Right lobe of liver (tissue), 6 donors: Measurements from ENCODE around the gene PTPRN2. TPM values are rescaled to one million over a fixed set of nuclear protein-coding genes. Genes with fewer than 3 reads are reported as not detected.

Experiments used
- ATAC-seq, 4 donors: fragments of 200-7000 bp; cut with Tn5 transposase; one replicate each; pipeline ENCODE4 v1.9.1; 2020; ENCODE audit warnings: mild to moderate bottlenecking in 4 of 4, moderate library complexity in 4 of 4
- DNase-seq, 3 donors: peaks; one replicate each; pipeline ENCODE4 v3.0.0-alpha.2; 2020
- H3K27ac ChIP-seq, 3 donors: fragments of 200-600 bp; one replicate each; pipeline ENCODE4 v1.8.0; 2022
- H3K27me3 ChIP-seq, 2 donors: fragments of 200-600 bp; one replicate each; pipeline ENCODE4 v1.8.0; 2022
- H3K36me3 ChIP-seq, 4 donors: fragments of 200-600 bp; sonication (generic) in 1 of 4; one replicate each; pipeline versions ENCODE4 v1.5.1 to v1.8.0; 2017 to 2022; ENCODE audit warnings: control low read depth in 1 of 4
- H3K4me1 ChIP-seq, 4 donors: fragments of 200-600 bp; sonication (generic) in 1 of 4; one replicate each; pipeline versions ENCODE4 v1.5.1 to v1.8.0; 2017 to 2022; ENCODE audit warnings: control low read depth in 1 of 4
- H3K4me3 ChIP-seq, 3 donors: fragments of 200-600 bp; one replicate each; pipeline ENCODE4 v1.8.0; 2022
- H3K9me3 ChIP-seq, 4 donors: fragments of 200-600 bp; sonication (generic) in 1 of 4; one replicate each; pipeline versions ENCODE4 v1.5.1 to v1.8.0; 2017 to 2022; ENCODE audit warnings: control low read depth in 1 of 4
- POLR2A ChIP-seq: fragments of 450-650 bp; IDR thresholded peaks from one replicate; pipeline ENCODE4 v1.6.1; 2017; ENCODE audit warnings: antibody characterized with exemption, mild to moderate bottlenecking
- WGBS: methylation state at CpG from one replicate; pipeline ENCODE4 v1.1.6; 2018; ENCODE audit warnings: low coverage, low lambda C conversion rate; ENCODE audit not compliant: insufficient coverage; ENCODE audit errors: missing lambda C conversion rate; 5-methylcytosine and 5-hydroxymethylcytosine counted together
- intact Hi-C, 2 donors: fragments of 100-400 bp; cut with DNase I; formaldehyde crosslinking; loops; one replicate each; pipeline versions ENCODE4 v1.11.2 to v1.14.1; 2022
- total RNA-seq, 6 experiments: library from RNA; depleted of rRNA in 2 of 6; stranded (reverse); fragments of >200 nt in 2 of 6; fragmentation: NEBNext Ultra II Directional in 3 of 6; extraction: Animal tissue kit (Norgen Biotek cat#: 25700) in 3 of 6; gene quantifications; one replicate each; pipeline versions ENCODE4 v1.1.0 to v1.2.4, GENCODE V29; 2016 to 2023
- TF ChIP-seq, protein P1 (sequence below), 4 donors: fragments of 200-600 bp in 3 of 4; fragments of 450-650 bp in 1 of 4; IDR thresholded peaks; one replicate each; pipeline versions ENCODE4 v1.5.1 to v1.8.0; 2016 to 2022; ENCODE audit warnings: antibody characterized with exemption in 4 of 4, mild to moderate bottlenecking in 2 of 4
- donor health status: DM: no; HTN: yes; CAD: no.
- donor health status: DM: no; HTN: no; CAD: no.
- donor health status: DM: no; HTN: no; CAD: no.
- donor health status: DM: no; HTN: yes; CAD: no.
- donor health status: DM: no; HTN: yes; CAD: no.

PTPRN2 gene
- total RNA-seq, 6 experiments from 2014 or later: 0.15 to 0.87 (median 0.67) TPM

DNA sequence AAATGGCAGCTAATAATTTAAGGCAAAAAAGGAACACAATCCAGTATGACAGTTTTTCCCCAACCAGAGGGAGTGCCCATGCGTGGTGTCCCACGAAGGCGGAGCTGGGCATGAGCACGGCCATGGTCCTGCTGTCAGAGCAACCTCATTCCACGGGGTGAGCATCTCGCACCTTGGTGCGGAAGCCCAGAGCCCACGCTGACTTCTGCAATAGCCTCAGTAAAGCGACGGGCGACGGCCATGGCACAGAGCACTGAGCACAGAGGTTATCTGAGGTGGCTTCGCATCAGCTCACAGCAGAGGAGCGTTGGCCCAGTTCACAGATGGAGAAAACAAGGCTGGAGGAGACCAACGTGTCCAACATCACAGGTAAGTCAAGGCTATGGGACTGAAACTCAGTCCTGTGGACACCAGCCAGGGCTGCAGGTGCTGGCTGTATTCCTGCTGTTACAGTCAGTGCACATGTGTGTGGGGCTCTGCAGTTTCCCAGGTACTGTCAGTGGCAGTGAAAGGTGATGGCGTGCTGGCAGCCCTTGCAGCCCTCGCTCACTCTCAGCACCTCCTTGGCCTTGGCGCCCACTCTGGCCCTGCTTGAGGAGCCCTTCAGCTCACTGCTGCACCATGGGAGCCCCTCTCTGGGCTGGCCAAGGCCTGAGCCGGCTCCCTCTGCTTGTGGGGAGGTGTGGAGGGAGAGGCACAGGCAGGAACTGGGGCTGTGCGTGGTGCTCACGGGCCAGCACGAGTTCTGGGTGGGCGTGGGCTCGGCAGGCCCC lies 525.6 kb downstream of the PTPRN2 start:
- H3K4me3 ChIP-seq: no peak overlapping the region
- no peak for TF ChIP-seq POLR2A
- TF ChIP-seq, protein P1, sequence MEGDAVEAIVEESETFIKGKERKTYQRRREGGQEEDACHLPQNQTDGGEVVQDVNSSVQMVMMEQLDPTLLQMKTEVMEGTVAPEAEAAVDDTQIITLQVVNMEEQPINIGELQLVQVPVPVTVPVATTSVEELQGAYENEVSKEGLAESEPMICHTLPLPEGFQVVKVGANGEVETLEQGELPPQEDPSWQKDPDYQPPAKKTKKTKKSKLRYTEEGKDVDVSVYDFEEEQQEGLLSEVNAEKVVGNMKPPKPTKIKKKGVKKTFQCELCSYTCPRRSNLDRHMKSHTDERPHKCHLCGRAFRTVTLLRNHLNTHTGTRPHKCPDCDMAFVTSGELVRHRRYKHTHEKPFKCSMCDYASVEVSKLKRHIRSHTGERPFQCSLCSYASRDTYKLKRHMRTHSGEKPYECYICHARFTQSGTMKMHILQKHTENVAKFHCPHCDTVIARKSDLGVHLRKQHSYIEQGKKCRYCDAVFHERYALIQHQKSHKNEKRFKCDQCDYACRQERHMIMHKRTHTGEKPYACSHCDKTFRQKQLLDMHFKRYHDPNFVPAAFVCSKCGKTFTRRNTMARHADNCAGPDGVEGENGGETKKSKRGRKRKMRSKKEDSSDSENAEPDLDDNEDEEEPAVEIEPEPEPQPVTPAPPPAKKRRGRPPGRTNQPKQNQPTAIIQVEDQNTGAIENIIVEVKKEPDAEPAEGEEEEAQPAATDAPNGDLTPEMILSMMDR (IDR thresholded peaks at IDR 0.05): no peak
- intact Hi-C loops: no loop called here
- H3K27ac ChIP-seq: no peak overlapping the region
- no peak for ATAC-seq
- DNase-seq: no peak
- H3K27me3 ChIP-seq: no peaks in the 10 kb centered on the region
- no peaks in the 10 kb centered on the region for H3K36me3 ChIP-seq
- WGBS: 68% methylated on average over 12 of the region's 24 CpGs
- H3K9me3 ChIP-seq: no peaks in the 10 kb centered on the region
- no peaks in the 10 kb centered on the region for H3K4me1 ChIP-seq

DNA sequence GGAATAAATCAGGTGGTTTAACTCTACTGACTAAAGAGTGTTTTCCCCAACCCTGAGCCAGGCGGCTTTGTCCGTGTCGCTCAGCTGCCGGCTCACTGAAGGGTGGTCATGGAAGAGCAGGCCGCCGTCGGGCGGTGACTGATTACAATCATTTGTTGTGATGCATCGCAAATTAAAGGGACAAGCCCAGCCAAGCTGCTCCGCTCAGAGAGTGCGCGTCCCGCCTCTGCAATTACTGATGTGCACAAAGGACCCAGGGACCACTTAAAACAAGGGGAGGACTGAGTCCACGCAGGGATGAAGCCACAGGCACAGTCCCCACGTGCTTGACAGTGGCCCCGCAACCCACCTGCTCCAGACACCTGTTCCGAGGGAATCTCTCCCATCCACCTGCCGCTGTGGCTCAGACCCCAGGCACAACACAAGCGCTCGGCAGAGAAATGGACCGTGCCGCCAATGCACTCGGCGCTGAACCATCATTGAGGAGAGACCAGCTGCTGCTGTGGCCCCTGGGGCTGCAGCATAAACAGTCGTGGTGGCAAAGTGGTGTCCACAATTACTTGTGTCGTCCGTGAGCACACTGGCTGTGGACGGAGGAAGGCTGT lies 526.5 kb downstream of the PTPRN2 start:
- H3K36me3 ChIP-seq: no peaks in the 10 kb centered on the region
- 79% methylated on average over 11 of the region's 28 CpGs for WGBS
- intact Hi-C loops: no loop called here
- H3K4me1 ChIP-seq: no peaks in the 10 kb centered on the region
- H3K4me3 ChIP-seq: no peak overlapping the region
- DNase-seq (no peak), ATAC-seq (no peak)
- no peaks in the 10 kb centered on the region for H3K9me3 ChIP-seq
- H3K27me3 ChIP-seq: no peaks in the 10 kb centered on the region
- H3K27ac ChIP-seq: no peak overlapping the region
- TF ChIP-seq, protein P1 (IDR thresholded peaks at IDR 0.05): no peak
- no peak for TF ChIP-seq POLR2A

DNA sequence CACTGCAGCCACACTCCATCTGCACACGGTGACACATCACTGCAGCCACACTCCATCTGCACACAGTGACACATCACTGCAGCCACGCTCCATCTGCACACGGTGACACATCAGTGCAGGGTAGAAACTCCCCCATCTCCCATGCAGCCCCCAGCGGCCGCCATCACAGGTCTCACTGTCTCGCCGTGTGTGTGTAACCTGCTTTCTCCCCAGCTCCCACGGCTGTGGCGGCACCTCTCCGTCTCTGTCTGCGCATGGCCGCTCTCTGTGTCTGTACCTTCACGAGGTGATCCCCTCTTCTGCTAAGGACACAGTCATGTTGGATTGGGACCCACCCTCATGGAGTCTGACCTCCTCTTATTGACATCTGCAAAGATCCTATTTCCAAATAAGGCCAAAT lies 527.4 kb downstream of the PTPRN2 start:
- Histone ChIP-seq H3K4me3 (no peak overlapping the region), H3K9me3 (no peaks in the 10 kb centered on the region), H3K4me1 (no peaks in the 10 kb centered on the region), H3K27ac (no peak overlapping the region), H3K36me3 (no peaks in the 10 kb centered on the region), H3K27me3 (no peaks in the 10 kb centered on the region)
- peak in 1 of 3 donors; percentile 21 for DNase-seq
- no peak for TF ChIP-seq POLR2A
- TF ChIP-seq, protein P1 (IDR thresholded peaks at IDR 0.05): no peak
- intact Hi-C loops: no loop called here
- no peak for ATAC-seq
- 66% methylated on average over 5 of the region's 13 CpGs for WGBS

DNA sequence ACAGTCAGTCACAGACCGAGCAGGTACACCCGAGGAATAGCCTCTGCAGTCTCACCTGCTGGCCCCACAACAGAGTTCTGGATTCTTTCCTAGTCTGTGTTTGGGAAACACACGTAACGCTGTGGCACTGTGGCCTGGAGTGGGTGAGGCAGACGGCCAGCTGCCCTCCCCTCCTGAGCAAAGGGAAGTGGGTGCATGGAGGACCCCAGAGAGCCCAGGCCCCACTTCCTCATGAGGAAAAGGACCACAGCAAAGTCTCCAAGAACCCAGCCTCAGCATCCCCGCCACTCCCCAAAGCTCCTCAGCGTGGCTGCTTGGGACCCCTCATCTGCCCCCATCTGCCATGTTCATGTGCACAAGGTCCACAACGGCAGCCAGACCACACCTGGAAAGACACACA lies 530.2 kb downstream of the PTPRN2 start:
- no peak for TF ChIP-seq POLR2A
- TF ChIP-seq, protein P1 (IDR thresholded peaks at IDR 0.05): no peak
- Histone ChIP-seq H3K27ac (no peak overlapping the region), H3K4me3 (no peak overlapping the region), H3K9me3 (no peaks in the 10 kb centered on the region), H3K36me3 (no peaks in the 10 kb centered on the region), H3K4me1 (no peaks in the 10 kb centered on the region), H3K27me3 (no peaks in the 10 kb centered on the region)
- intact Hi-C loops: no loop called here
- DNase-seq: peak in 1 of 3 donors; percentile 21
- no CpG with 5 or more reads among the region's 8 CpGs for WGBS
- ATAC-seq: no peak
